WTC11 (cell line): ENCODE measurements around the gene MPC1. TPM values are rescaled to one million over a fixed set of nuclear protein-coding genes. Genes with fewer than 3 reads are reported as not detected.
"Not testable (repeated sequence)": the region's sequence is repeated elsewhere in the genome, so short reads cannot be mapped to it uniquely, and the experiment has no call there.

Source experiments
- ATAC-seq: fragments of 200-7000 bp; cut with Tn5 transposase; 2 replicates; pipeline ENCODE4 v1.10.0; 2021; ENCODE audit warnings: mild to moderate bottlenecking, moderate library complexity
- CTCF ChIA-PET: fragments of 300-600 bp; sonication (Branson Sonifier 250); formaldehyde crosslinking; loops from one replicate; lab custom pipeline; 2021; ENCODE audit warnings: antibody characterized with exemption; lab: Charles Lee
- POLR2A ChIA-PET: fragments of 350-600 bp; sonication (Branson Sonifier 250); formaldehyde crosslinking; loops from one replicate; lab custom pipeline; 2021; ENCODE audit warnings: antibody characterized with exemption; lab: Charles Lee
- DNase-seq: peaks from one replicate; pipeline ENCODE4 v3.0.0; 2021; ENCODE audit warnings: low spot score
- H3K27ac Mint-ChIP-seq: 2 replicates; pipeline ENCODE4 v1.8.0; 2021; ENCODE audit warnings: mixed read lengths
- H3K27me3 Mint-ChIP-seq: 2 replicates; pipeline ENCODE4 v1.8.0; 2021; ENCODE audit warnings: low read depth, mild to moderate bottlenecking, moderate library complexity, mixed read lengths
- H3K36me3 Mint-ChIP-seq: 2 replicates; pipeline ENCODE4 v1.8.0; 2021; ENCODE audit warnings: mixed read lengths
- H3K4me1 Mint-ChIP-seq: 2 replicates; pipeline ENCODE4 v1.8.0; 2022; ENCODE audit warnings: mixed read lengths
- H3K4me3 Mint-ChIP-seq: 2 replicates; pipeline ENCODE4 v1.8.0; 2021; ENCODE audit warnings: mild to moderate bottlenecking, moderate library complexity, mixed read lengths
- H3K9me3 Mint-ChIP-seq: 2 replicates; pipeline ENCODE4 v1.8.0; 2021; ENCODE audit warnings: mixed read lengths
- ATF1 ChIP-seq: sonication (generic); formaldehyde crosslinking; IDR thresholded peaks from 2 replicates; pipeline ENCODE4 v1.8.1; 2023; ENCODE audit warnings: mild to moderate bottlenecking, moderate library complexity, missing genetic modification reagents
- CREM ChIP-seq: sonication (generic); formaldehyde crosslinking; IDR thresholded peaks from 2 replicates; pipeline ENCODE4 v1.8.1; 2022; ENCODE audit warnings: mild to moderate bottlenecking, missing genetic modification reagents, moderate library complexity
- ELF4 ChIP-seq: sonication (generic); formaldehyde crosslinking; IDR thresholded peaks from 2 replicates; pipeline ENCODE4 v1.8.1; 2022; ENCODE audit warnings: low read depth, mild to moderate bottlenecking, moderate library complexity, missing genetic modification reagents
- ESRRA ChIP-seq: sonication (generic); formaldehyde crosslinking; IDR thresholded peaks from 2 replicates; pipeline ENCODE4 v1.8.1; 2022; ENCODE audit warnings: mild to moderate bottlenecking, missing genetic modification reagents, borderline replicate concordance
- ETV6 ChIP-seq: sonication (generic); formaldehyde crosslinking; IDR thresholded peaks from 2 replicates; pipeline ENCODE4 v1.8.1; 2022; ENCODE audit warnings: mild to moderate bottlenecking, missing genetic modification reagents
- FOXJ3 ChIP-seq: sonication (generic); formaldehyde crosslinking; IDR thresholded peaks from 2 replicates; pipeline ENCODE4 v1.9.0; 2021; ENCODE audit warnings: missing genetic modification reagents, mild to moderate bottlenecking, borderline replicate concordance
- FOXK1 ChIP-seq: sonication (generic); formaldehyde crosslinking; IDR thresholded peaks from 2 replicates; pipeline ENCODE4 v1.8.0; 2022; ENCODE audit warnings: mild to moderate bottlenecking, moderate library complexity, missing genetic modification reagents
- FOXP1 ChIP-seq: sonication (generic); formaldehyde crosslinking; IDR thresholded peaks from 2 replicates; pipeline ENCODE4 v1.8.0; 2022; ENCODE audit warnings: missing genetic modification reagents, mild to moderate bottlenecking, moderate library complexity, borderline replicate concordance
- GABPB1 ChIP-seq: sonication (generic); formaldehyde crosslinking; IDR thresholded peaks from 2 replicates; pipeline ENCODE4 v1.8.1; 2023; ENCODE audit warnings: mild to moderate bottlenecking, missing genetic modification reagents
- GTF2I ChIP-seq: fragments of 250-450 bp; sonication (Bioruptor Pico); conservative IDR thresholded peaks from 2 replicates; pipeline ENCODE4 v1.4.0; 2021; ENCODE audit warnings: mild to moderate bottlenecking
- KAT7 ChIP-seq: sonication (generic); formaldehyde crosslinking; IDR thresholded peaks from 2 replicates; pipeline ENCODE4 v1.8.1; 2023; ENCODE audit warnings: missing genetic modification reagents, mild to moderate bottlenecking, borderline replicate concordance
- MXD4 ChIP-seq: fragments of 250-450 bp; sonication (Bioruptor Pico); IDR thresholded peaks from 2 replicates; pipeline ENCODE4 v1.8.0; 2021; ENCODE audit warnings: mild to moderate bottlenecking, moderate library complexity, borderline replicate concordance
- OVOL2 ChIP-seq: fragments of 250-450 bp; sonication (Bioruptor Pico); IDR thresholded peaks from 2 replicates; pipeline ENCODE4 v1.9.0; 2021; ENCODE audit warnings: mild to moderate bottlenecking, borderline replicate concordance
- RORB ChIP-seq: fragments of 250-450 bp; sonication (Bioruptor Pico); IDR thresholded peaks from 2 replicates; pipeline ENCODE4 v1.9.0; 2021; ENCODE audit warnings: mild to moderate bottlenecking
- SP1 ChIP-seq: sonication (generic); formaldehyde crosslinking; conservative IDR thresholded peaks from 2 replicates; pipeline ENCODE4 v1.8.1; 2022; ENCODE audit warnings: missing genetic modification reagents
- STAT6 ChIP-seq: sonication (generic); formaldehyde crosslinking; conservative IDR thresholded peaks from 2 replicates; pipeline ENCODE4 v1.8.1; 2023; ENCODE audit warnings: mild to moderate bottlenecking, low read depth, missing genetic modification reagents, moderate library complexity
- TP53 ChIP-seq: sonication (generic); formaldehyde crosslinking; IDR thresholded peaks from 2 replicates; pipeline ENCODE4 v1.8.1; 2023; ENCODE audit warnings: mild to moderate bottlenecking, missing genetic modification reagents
- ZBTB21 ChIP-seq: sonication (generic); formaldehyde crosslinking; IDR thresholded peaks from 2 replicates; pipeline ENCODE4 v1.8.1; 2023; ENCODE audit warnings: mild to moderate bottlenecking, missing genetic modification reagents, borderline replicate concordance
- ZNF138 ChIP-seq: sonication (generic); formaldehyde crosslinking; conservative IDR thresholded peaks from 2 replicates; pipeline ENCODE4 v1.8.1; 2022; ENCODE audit warnings: mild to moderate bottlenecking, moderate library complexity, missing genetic modification reagents
- ZNF317 ChIP-seq: sonication (generic); formaldehyde crosslinking; IDR thresholded peaks from 2 replicates; pipeline ENCODE4 v1.8.1; 2023; ENCODE audit warnings: low read depth, mild to moderate bottlenecking, moderate library complexity, missing genetic modification reagents, borderline replicate concordance
- total RNA-seq: library from RNA; stranded (reverse); gene quantifications from 3 replicates; pipeline ENCODE4 v1.2.3, GENCODE V29; 2021
- TF ChIP-seq, protein P1 (sequence below): sonication (generic); formaldehyde crosslinking; IDR thresholded peaks from 2 replicates; pipeline ENCODE4 v1.8.1; 2022; ENCODE audit warnings: mild to moderate bottlenecking, moderate library complexity, missing genetic modification reagents
- TF ChIP-seq, protein P2 (sequence below): sonication (generic); formaldehyde crosslinking; IDR thresholded peaks from 2 replicates; pipeline ENCODE4 v1.8.1; 2023; ENCODE audit warnings: mild to moderate bottlenecking, missing genetic modification reagents, borderline replicate concordance
- TF ChIP-seq, protein P3 (sequence below): sonication (generic); formaldehyde crosslinking; IDR thresholded peaks from 2 replicates; pipeline ENCODE4 v1.8.0; 2022; ENCODE audit warnings: missing genetic modification reagents

MPC1 gene
- total RNA-seq, 1 experiment from 2014 or later, result 10.7 TPM

GRCh38 chr6:166344921-166345320 is 37.8 kb downstream of the MPC1 start:
- H3K4me3 Mint-ChIP-seq, ATAC-seq, H3K27ac Mint-ChIP-seq, DNase-seq, POLR2A ChIA-PET, H3K27me3 Mint-ChIP-seq: not testable (repeated sequence)
- peaks cover 21% of the 10 kb centered on the region for H3K9me3 Mint-ChIP-seq
- peaks cover 15% of the 10 kb centered on the region for H3K4me1 Mint-ChIP-seq
- peaks cover 13% of the 10 kb centered on the region for H3K36me3 Mint-ChIP-seq
- CTCF ChIA-PET, result interaction anchor here (1.2 kb wide), 1 partner anchor 37 kb away, joined by 4 read pairs; no protein-coding TSS in a partner anchor

DNA sequence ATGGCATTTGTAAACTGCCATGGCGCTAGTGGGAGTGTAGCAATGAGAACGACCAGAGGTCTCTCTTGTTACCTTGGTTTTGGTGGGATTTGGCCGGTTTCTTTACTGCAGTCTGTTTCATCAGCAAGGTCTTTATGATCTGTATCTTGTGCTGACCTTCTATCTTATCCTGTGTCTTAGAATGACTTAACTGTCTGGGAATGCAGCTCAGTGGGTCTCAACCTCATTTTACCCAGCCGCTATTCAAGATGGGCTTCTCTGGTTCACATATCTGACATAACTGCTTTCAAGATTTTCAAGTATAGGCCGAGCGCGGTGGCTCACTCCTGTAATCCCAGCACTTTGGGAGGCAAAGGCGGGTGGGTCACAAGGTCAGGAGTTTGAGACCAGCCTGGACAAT is 38.5 kb downstream of the MPC1 start:
- ChIA-PET POLR2A (no interaction called here), CTCF (interaction anchor here (1.2 kb wide), 1 partner anchor 37 kb away, joined by 4 read pairs; no protein-coding TSS in a partner anchor)
- ATAC-seq, result no peak
- peaks cover 14% of the 10 kb centered on the region for H3K9me3 Mint-ChIP-seq
- H3K4me3 Mint-ChIP-seq, result peak overlapping the region; percentile 20; the same call in 1 of the 2 replicates
- TF ChIP-seq, protein P1, sequence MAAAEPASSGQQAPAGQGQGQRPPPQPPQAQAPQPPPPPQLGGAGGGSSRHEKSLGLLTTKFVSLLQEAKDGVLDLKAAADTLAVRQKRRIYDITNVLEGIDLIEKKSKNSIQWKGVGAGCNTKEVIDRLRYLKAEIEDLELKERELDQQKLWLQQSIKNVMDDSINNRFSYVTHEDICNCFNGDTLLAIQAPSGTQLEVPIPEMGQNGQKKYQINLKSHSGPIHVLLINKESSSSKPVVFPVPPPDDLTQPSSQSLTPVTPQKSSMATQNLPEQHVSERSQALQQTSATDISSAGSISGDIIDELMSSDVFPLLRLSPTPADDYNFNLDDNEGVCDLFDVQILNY (CRISPR knock-in tag), result no peak
- TF ChIP-seq TP53 (no peak), STAT6 (CRISPR knock-in tag) (no peak), FOXK1 (no peak)
- H3K27me3 Mint-ChIP-seq, result peaks cover 3% of the 10 kb centered on the region
- H3K36me3 Mint-ChIP-seq, result peaks cover 6% of the 10 kb centered on the region
- no peak overlapping the region for H3K27ac Mint-ChIP-seq
- DNase-seq, result no peak
- H3K4me1 Mint-ChIP-seq, result peaks cover 15% of the 10 kb centered on the region

DNA sequence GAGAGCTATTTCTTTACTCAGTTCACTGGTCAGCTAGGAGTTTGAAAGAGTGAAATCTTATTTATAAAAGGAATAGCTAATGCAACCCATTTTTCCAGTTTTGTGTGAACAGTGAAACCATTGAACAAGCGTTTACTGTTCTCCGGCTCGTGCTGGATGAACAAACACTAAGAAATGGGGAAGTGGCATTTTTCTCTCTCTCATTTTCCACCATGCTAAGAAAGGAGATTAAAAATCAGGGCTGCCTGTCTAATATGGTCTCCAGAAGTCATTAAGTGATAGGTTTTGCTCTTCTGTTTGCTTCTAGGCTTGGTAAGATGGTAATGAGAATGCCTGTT is 39.6 kb downstream of the MPC1 start:
- no peak overlapping the region for H3K27ac Mint-ChIP-seq
- ATAC-seq (no peak), DNase-seq (no peak)
- H3K36me3 Mint-ChIP-seq, result 0 out of 2 replicates have a peak, but pooled peaks cover 3% of the 10 kb centered on the region
- no peak for TF ChIP-seq FOXJ3 (CRISPR knock-in tag)
- TF ChIP-seq, protein P2, sequence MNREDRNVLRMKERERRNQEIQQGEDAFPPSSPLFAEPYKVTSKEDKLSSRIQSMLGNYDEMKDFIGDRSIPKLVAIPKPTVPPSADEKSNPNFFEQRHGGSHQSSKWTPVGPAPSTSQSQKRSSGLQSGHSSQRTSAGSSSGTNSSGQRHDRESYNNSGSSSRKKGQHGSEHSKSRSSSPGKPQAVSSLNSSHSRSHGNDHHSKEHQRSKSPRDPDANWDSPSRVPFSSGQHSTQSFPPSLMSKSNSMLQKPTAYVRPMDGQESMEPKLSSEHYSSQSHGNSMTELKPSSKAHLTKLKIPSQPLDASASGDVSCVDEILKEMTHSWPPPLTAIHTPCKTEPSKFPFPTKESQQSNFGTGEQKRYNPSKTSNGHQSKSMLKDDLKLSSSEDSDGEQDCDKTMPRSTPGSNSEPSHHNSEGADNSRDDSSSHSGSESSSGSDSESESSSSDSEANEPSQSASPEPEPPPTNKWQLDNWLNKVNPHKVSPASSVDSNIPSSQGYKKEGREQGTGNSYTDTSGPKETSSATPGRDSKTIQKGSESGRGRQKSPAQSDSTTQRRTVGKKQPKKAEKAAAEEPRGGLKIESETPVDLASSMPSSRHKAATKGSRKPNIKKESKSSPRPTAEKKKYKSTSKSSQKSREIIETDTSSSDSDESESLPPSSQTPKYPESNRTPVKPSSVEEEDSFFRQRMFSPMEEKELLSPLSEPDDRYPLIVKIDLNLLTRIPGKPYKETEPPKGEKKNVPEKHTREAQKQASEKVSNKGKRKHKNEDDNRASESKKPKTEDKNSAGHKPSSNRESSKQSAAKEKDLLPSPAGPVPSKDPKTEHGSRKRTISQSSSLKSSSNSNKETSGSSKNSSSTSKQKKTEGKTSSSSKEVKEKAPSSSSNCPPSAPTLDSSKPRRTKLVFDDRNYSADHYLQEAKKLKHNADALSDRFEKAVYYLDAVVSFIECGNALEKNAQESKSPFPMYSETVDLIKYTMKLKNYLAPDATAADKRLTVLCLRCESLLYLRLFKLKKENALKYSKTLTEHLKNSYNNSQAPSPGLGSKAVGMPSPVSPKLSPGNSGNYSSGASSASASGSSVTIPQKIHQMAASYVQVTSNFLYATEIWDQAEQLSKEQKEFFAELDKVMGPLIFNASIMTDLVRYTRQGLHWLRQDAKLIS (CRISPR knock-in tag), result no peak
- no peak for TF ChIP-seq ELF4 (CRISPR knock-in tag)
- no peak for TF ChIP-seq TP53
- no peak for TF ChIP-seq RORB
- TF ChIP-seq MXD4 (CRISPR knock-in tag), result no peak
- no peak for TF ChIP-seq ZBTB21
- TF ChIP-seq CREM, result no peak
- TF ChIP-seq ESRRA (CRISPR knock-in tag), result no peak
- TF ChIP-seq, protein P3, sequence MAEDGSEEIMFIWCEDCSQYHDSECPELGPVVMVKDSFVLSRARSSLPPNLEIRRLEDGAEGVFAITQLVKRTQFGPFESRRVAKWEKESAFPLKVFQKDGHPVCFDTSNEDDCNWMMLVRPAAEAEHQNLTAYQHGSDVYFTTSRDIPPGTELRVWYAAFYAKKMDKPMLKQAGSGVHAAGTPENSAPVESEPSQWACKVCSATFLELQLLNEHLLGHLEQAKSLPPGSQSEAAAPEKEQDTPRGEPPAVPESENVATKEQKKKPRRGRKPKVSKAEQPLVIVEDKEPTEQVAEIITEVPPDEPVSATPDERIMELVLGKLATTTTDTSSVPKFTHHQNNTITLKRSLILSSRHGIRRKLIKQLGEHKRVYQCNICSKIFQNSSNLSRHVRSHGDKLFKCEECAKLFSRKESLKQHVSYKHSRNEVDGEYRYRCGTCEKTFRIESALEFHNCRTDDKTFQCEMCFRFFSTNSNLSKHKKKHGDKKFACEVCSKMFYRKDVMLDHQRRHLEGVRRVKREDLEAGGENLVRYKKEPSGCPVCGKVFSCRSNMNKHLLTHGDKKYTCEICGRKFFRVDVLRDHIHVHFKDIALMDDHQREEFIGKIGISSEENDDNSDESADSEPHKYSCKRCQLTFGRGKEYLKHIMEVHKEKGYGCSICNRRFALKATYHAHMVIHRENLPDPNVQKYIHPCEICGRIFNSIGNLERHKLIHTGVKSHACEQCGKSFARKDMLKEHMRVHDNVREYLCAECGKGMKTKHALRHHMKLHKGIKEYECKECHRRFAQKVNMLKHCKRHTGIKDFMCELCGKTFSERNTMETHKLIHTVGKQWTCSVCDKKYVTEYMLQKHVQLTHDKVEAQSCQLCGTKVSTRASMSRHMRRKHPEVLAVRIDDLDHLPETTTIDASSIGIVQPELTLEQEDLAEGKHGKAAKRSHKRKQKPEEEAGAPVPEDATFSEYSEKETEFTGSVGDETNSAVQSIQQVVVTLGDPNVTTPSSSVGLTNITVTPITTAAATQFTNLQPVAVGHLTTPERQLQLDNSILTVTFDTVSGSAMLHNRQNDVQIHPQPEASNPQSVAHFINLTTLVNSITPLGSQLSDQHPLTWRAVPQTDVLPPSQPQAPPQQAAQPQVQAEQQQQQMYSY (CRISPR knock-in tag), result no peak
- TF ChIP-seq GABPB1 (CRISPR knock-in tag), result no peak
- no peak for TF ChIP-seq FOXP1 (CRISPR knock-in tag)
- TF ChIP-seq ZNF138, result no peak
- no peak for TF ChIP-seq ETV6 (CRISPR knock-in tag)
- no peak for TF ChIP-seq ZNF317 (CRISPR knock-in tag)
- TF ChIP-seq OVOL2 (CRISPR knock-in tag), result no peak
- no peak for TF ChIP-seq KAT7 (CRISPR knock-in tag)
- no peak for TF ChIP-seq ATF1 (CRISPR knock-in tag)
- TF ChIP-seq GTF2I (CRISPR knock-in tag), result no peak
- TF ChIP-seq SP1 (CRISPR knock-in tag), result no peak
- ChIA-PET CTCF (interaction anchor here (0.9 to 2.2 kb wide), 3 partner anchors 30 to 58 kb away, joined by 6 to 10 read pairs (median 7); no protein-coding TSS in a partner anchor), POLR2A (no interaction called here)
- H3K9me3 Mint-ChIP-seq, result peaks cover 4% of the 10 kb centered on the region
- H3K27me3 Mint-ChIP-seq, result peaks cover 3% of the 10 kb centered on the region; the same call in 1 of the 2 replicates
- H3K4me1 Mint-ChIP-seq, result peaks cover 15% of the 10 kb centered on the region
- peak overlapping the region; percentile 84 for H3K4me3 Mint-ChIP-seq
